Neuronal stem cell (in vitro differentiated cells): ENCODE measurements around the gene IL37.
"Not testable (repeated sequence)": the region's sequence is repeated elsewhere in the genome, so short reads cannot be mapped to it uniquely, and the experiment has no call there.

ENCODE experiments used
- DNase-seq: peaks from one replicate; pipeline ENCODE4 v3.0.0-alpha.2; 2013; ENCODE audit warnings: low spot score
- H2AFZ ChIP-seq: one replicate; pipeline ENCODE4 v1.6.1; 2013; ENCODE audit warnings: mild to moderate bottlenecking, low read length, inconsistent platforms
- H2AK5ac ChIP-seq: 2 replicates; pipeline ENCODE4 v1.6.1; 2013; ENCODE audit warnings: low read depth, mild to moderate bottlenecking, inconsistent platforms, low read length, moderate library complexity, mixed read lengths
- H2BK120ac ChIP-seq: 2 replicates; pipeline ENCODE4 v1.6.1; 2013; ENCODE audit warnings: low read depth, mild to moderate bottlenecking, inconsistent platforms, low read length, moderate library complexity, mixed read lengths
- H2BK12ac ChIP-seq: one replicate; pipeline ENCODE4 v1.6.1; 2013; ENCODE audit warnings: low read length, inconsistent platforms
- H2BK15ac ChIP-seq: 2 replicates; pipeline ENCODE4 v1.6.1; 2013; ENCODE audit warnings: mild to moderate bottlenecking, low read length, inconsistent platforms, mixed read lengths
- H2BK5ac ChIP-seq: one replicate; pipeline ENCODE4 v1.6.1; 2013; ENCODE audit warnings: inconsistent platforms, mild to moderate bottlenecking, low read length, moderate library complexity
- H3K14ac ChIP-seq: one replicate; pipeline ENCODE4 v1.6.1; 2013; ENCODE audit warnings: low read length, inconsistent platforms
- H3K18ac ChIP-seq: 2 replicates; pipeline ENCODE4 v1.6.1; 2013; ENCODE audit warnings: low read length, inconsistent platforms
- H3K23ac ChIP-seq: 2 replicates; pipeline ENCODE4 v1.6.1; 2013; ENCODE audit warnings: low read depth, mild to moderate bottlenecking, mixed read lengths, low read length, inconsistent platforms; ENCODE audit not compliant: poor library complexity
- H3K27ac ChIP-seq: replicated peaks from 3 replicates; pipeline ENCODE4 v1.5.1; 2013; ENCODE audit warnings: low read length, inconsistent platforms
- H3K27me3 ChIP-seq, 3 experiments: 2 replicates each; pipeline ENCODE4 v1.6.1; 2013; ENCODE audit warnings: low read length in 3 of 3, mild to moderate bottlenecking in 2 of 3, inconsistent platforms in 1 of 3, low read depth in 1 of 3, mixed read lengths in 1 of 3, moderate library complexity in 1 of 3; ENCODE audit not compliant: control insufficient read depth in 3 of 3, insufficient read depth in 3 of 3
- H3K36me3 ChIP-seq, 2 donors: replicated peaks in 1 of 2; 2 replicates each; pipeline ENCODE4 v1.6.1; 2013; ENCODE audit warnings: low read length in 2 of 2; ENCODE audit not compliant: control insufficient read depth in 2 of 2, insufficient read depth in 2 of 2
- H3K4ac ChIP-seq: 2 replicates; pipeline ENCODE4 v1.6.1; 2013; ENCODE audit warnings: inconsistent platforms, mild to moderate bottlenecking, low read length, moderate library complexity
- H3K4me1 ChIP-seq, 2 donors: 1 replicate in 1 of 2; 2 replicates in 1 of 2; pipeline ENCODE4 v1.6.1; 2013; ENCODE audit warnings: low read length in 2 of 2, low read depth in 1 of 2; ENCODE audit not compliant: control insufficient read depth in 2 of 2, insufficient read depth in 1 of 2
- H3K4me2 ChIP-seq: one replicate; pipeline ENCODE4 v1.6.1; 2013; ENCODE audit warnings: mild to moderate bottlenecking, low read length, inconsistent platforms; ENCODE audit not compliant: insufficient read depth, poor library complexity, severe bottlenecking
- H3K4me3 ChIP-seq, 2 donors: 2 replicates each; pipeline ENCODE4 v1.5.1; 2013; ENCODE audit warnings: low read length in 2 of 2, mild to moderate bottlenecking in 2 of 2, inconsistent platforms in 1 of 2, moderate library complexity in 1 of 2
- H3K79me1 ChIP-seq: one replicate; pipeline ENCODE4 v1.6.1; 2013; ENCODE audit warnings: low read depth, mild to moderate bottlenecking, inconsistent platforms, low read length, moderate library complexity
- H3K9ac ChIP-seq: one replicate; pipeline ENCODE4 v1.6.1; 2013; ENCODE audit warnings: mild to moderate bottlenecking, low read depth, low read length, inconsistent platforms; ENCODE audit not compliant: poor library complexity
- H3K9me3 ChIP-seq, 2 donors: replicated peaks in 1 of 2; 2 replicates each; pipeline versions ENCODE3 to v1.6.1; 2013; ENCODE audit warnings: low read length in 2 of 2, mild to moderate bottlenecking in 2 of 2, inconsistent platforms in 1 of 2, low read depth in 1 of 2, mixed read lengths in 1 of 2, moderate library complexity in 1 of 2; ENCODE audit not compliant: control insufficient read depth in 2 of 2, insufficient read depth in 1 of 2
- H4K8ac ChIP-seq: one replicate; pipeline ENCODE4 v1.6.1; 2013; ENCODE audit warnings: low read depth, mild to moderate bottlenecking, inconsistent platforms, low read length, moderate library complexity
- H4K91ac ChIP-seq: one replicate; pipeline ENCODE4 v1.6.1; 2013; ENCODE audit warnings: low read length, low read depth, mild to moderate bottlenecking, inconsistent platforms; ENCODE audit not compliant: poor library complexity
- WGBS, 2 donors: extraction: QIAGEN DNeasy Blood & Tissue Kit; methylation state at CpG; one replicate each; pipeline ENCODE4 v1.1.7; 2013; ENCODE audit warnings: missing lambda C conversion rate in 2 of 2, mixed read lengths in 1 of 2; ENCODE audit not compliant: insufficient read length in 2 of 2, insufficient replicate concordance in 1 of 2; ENCODE audit errors: extremely low coverage in 2 of 2; 5-methylcytosine and 5-hydroxymethylcytosine counted together

The IL37 gene

GRCh38 chr2:112934117-112934516 is 23.2 kb downstream of the IL37 start:
- not testable (repeated sequence) for H2BK15ac ChIP-seq, H3K4me1 ChIP-seq, H3K18ac ChIP-seq, H2BK12ac ChIP-seq, H3K9me3 ChIP-seq, H3K4ac ChIP-seq, H3K4me3 ChIP-seq, DNase-seq, H3K79me1 ChIP-seq, H3K36me3 ChIP-seq, H4K91ac ChIP-seq, H2AK5ac ChIP-seq, H3K27ac ChIP-seq, H3K4me2 ChIP-seq, H4K8ac ChIP-seq, H3K9ac ChIP-seq, H3K14ac ChIP-seq, H2AFZ ChIP-seq, H2BK5ac ChIP-seq, H2BK120ac ChIP-seq, H3K23ac ChIP-seq
- no CpG with 5 or more reads among the region's 2 CpGs for WGBS, 2 donors
- peaks cover 0 to 18% (median 0%) of the 10 kb centered on the region in 3 experiments for H3K27me3 ChIP-seq

- no peak for DNase-seq
- H4K8ac ChIP-seq, result no peak overlapping the region
- H3K79me1 ChIP-seq, result no peaks in the 10 kb centered on the region
- no peak overlapping the region for H4K91ac ChIP-seq
- H3K4me2 ChIP-seq, result no peak overlapping the region
- H3K23ac ChIP-seq, result no peak overlapping the region
- H3K4me1 ChIP-seq, result no peaks in the 10 kb centered on the region
- no peak overlapping the region for H3K9ac ChIP-seq
- peaks cover 0 to 18% (median 0%) of the 10 kb centered on the region in 3 experiments for H3K27me3 ChIP-seq
- no peak overlapping the region for H3K18ac ChIP-seq
- no peaks in the 10 kb centered on the region for H3K9me3 ChIP-seq
- H3K4ac ChIP-seq, result no peak overlapping the region
- H2AFZ ChIP-seq, result no peak overlapping the region
- H3K36me3 ChIP-seq, result no peaks in the 10 kb centered on the region
- no peak overlapping the region for H3K27ac ChIP-seq
- no peak overlapping the region for H2BK120ac ChIP-seq
- no CpG with 5 or more reads among the region's 2 CpGs for WGBS, 2 donors
- H2BK5ac ChIP-seq, result no peak overlapping the region
- no peak overlapping the region for H3K14ac ChIP-seq
- no peak overlapping the region for H2BK15ac ChIP-seq
- no peak overlapping the region for H3K4me3 ChIP-seq
- H2BK12ac ChIP-seq, result no peak overlapping the region
- H2AK5ac ChIP-seq, result no peak overlapping the region
Measured at GRCh38 chr2:112936927-112937232, 25.9 kb downstream of the IL37 start.

- Histone ChIP-seq H3K14ac (no peak overlapping the region), H3K9ac (no peak overlapping the region), H2BK15ac (no peak overlapping the region), H4K8ac (no peak overlapping the region), H2AK5ac (no peak overlapping the region), H3K79me1 (no peaks in the 10 kb centered on the region), H3K4me3 (no peak overlapping the region), H3K23ac (no peak overlapping the region), H2AFZ (no peak overlapping the region), H2BK120ac (no peak overlapping the region), H3K4me2 (no peak overlapping the region), H3K36me3 (no peaks in the 10 kb centered on the region), H3K4ac (no peak overlapping the region), H3K4me1 (no peaks in the 10 kb centered on the region), H3K18ac (no peak overlapping the region), H2BK12ac (no peak overlapping the region), H3K27me3 (peaks cover 0 to 6% (median 0%) of the 10 kb centered on the region in 3 experiments), H3K27ac (no peak overlapping the region), H4K91ac (no peak overlapping the region), H2BK5ac (no peak overlapping the region), H3K9me3 (no peaks in the 10 kb centered on the region)
- no peak for DNase-seq
- no CpG with 5 or more reads among the region's 5 CpGs for WGBS, 2 donors
Measured at GRCh38 chr2:112938904-112939303, 27.9 kb downstream of the IL37 start.

- Histone ChIP-seq H2BK15ac (no peak overlapping the region), H3K27me3 (peaks cover 0 to 6% (median 0%) of the 10 kb centered on the region in 3 experiments), H2AFZ (no peak overlapping the region), H3K9me3 (no peaks in the 10 kb centered on the region), H3K4me1 (no peaks in the 10 kb centered on the region), H3K27ac (no peak overlapping the region), H2BK12ac (no peak overlapping the region), H3K14ac (no peak overlapping the region), H4K8ac (no peak overlapping the region), H3K4me3 (no peak overlapping the region), H3K23ac (no peak overlapping the region), H3K79me1 (no peaks in the 10 kb centered on the region), H3K4me2 (no peak overlapping the region), H2BK5ac (no peak overlapping the region), H3K4ac (no peak overlapping the region), H3K36me3 (no peaks in the 10 kb centered on the region), H2BK120ac (no peak overlapping the region), H4K91ac (no peak overlapping the region), H3K18ac (no peak overlapping the region), H3K9ac (no peak overlapping the region), H2AK5ac (no peak overlapping the region)
- WGBS, 2 donors, result no CpG with 5 or more reads among the region's 5 CpGs
- no peak for DNase-seq
Measured at GRCh38 chr2:112939425-112939824, 28.5 kb downstream of the IL37 start.
